ENCODE measurements around the gene DLX4. TPM values are rescaled to one million over a fixed set of nuclear protein-coding genes. Genes with fewer than 3 reads are reported as not detected.

DLX4 gene
- total and polyA plus RNA-seq, 4 donors, result 0.45 to 2.2 (median 0.72) TPM

DNA sequence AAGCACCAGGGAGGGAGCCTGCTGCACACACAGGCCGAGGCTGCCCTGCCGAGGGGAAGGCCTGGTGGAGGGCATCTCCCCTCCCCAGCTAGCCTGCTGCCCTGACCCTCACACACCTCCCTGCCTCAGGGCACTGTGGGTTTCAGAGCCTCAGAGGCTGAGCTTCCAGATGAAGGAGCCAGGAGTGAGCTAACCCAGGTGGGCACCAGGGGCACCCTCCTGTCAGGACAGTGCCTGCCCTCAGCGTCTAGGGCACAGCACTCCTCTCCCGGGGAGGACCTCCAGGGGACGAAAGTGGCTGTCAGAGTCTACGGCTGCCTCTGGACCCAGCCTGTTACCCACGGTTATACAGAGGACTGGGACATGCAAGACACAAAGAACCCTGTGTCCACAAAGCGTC, 22.8 kb upstream of the DLX4 start:
- H3K27ac ChIP-seq (ENCODE audit: low read depth in 1 of 2, low read length in 1 of 2), result no peak overlapping the region
- ATAC-seq (ENCODE audit: insufficient read depth, low FRiP score) (no peak), DNase-seq (no peak)
- WGBS, 2 donors, result 68 to 88% methylated on average over 8 of the region's 8 CpGs
- no peaks in the 10 kb centered on the region for H3K4me1 ChIP-seq (ENCODE audit: control insufficient read depth in 5 of 5, insufficient read depth in 5 of 5, low read length in 5 of 5)
- peaks cover 0 to 13% (median 8%) of the 10 kb centered on the region in 3 donors for H3K27me3 ChIP-seq (ENCODE audit: control insufficient read depth in 3 of 3, insufficient read depth in 3 of 3, low read length in 2 of 3)
- H3K4me3 ChIP-seq, result no peak overlapping the region
- no peak overlapping the region for H3K9ac ChIP-seq (ENCODE audit: insufficient read depth in 1 of 2, low read length in 2 of 2)
- TF ChIP-seq, protein P1, sequence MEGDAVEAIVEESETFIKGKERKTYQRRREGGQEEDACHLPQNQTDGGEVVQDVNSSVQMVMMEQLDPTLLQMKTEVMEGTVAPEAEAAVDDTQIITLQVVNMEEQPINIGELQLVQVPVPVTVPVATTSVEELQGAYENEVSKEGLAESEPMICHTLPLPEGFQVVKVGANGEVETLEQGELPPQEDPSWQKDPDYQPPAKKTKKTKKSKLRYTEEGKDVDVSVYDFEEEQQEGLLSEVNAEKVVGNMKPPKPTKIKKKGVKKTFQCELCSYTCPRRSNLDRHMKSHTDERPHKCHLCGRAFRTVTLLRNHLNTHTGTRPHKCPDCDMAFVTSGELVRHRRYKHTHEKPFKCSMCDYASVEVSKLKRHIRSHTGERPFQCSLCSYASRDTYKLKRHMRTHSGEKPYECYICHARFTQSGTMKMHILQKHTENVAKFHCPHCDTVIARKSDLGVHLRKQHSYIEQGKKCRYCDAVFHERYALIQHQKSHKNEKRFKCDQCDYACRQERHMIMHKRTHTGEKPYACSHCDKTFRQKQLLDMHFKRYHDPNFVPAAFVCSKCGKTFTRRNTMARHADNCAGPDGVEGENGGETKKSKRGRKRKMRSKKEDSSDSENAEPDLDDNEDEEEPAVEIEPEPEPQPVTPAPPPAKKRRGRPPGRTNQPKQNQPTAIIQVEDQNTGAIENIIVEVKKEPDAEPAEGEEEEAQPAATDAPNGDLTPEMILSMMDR (IDR thresholded peaks at IDR 0.05; ENCODE audit: control extremely low read depth, extremely low read depth), result no peak
- peaks cover 0 to 2% (median 0%) of the 10 kb centered on the region in 4 donors for H3K9me3 ChIP-seq (ENCODE audit: control insufficient read depth in 4 of 4, insufficient read depth in 3 of 4, low read length in 3 of 4)
- no peaks in the 10 kb centered on the region for H3K36me3 ChIP-seq (ENCODE audit: control insufficient read depth in 4 of 4, insufficient read depth in 4 of 4, low read length in 4 of 4)

DNA sequence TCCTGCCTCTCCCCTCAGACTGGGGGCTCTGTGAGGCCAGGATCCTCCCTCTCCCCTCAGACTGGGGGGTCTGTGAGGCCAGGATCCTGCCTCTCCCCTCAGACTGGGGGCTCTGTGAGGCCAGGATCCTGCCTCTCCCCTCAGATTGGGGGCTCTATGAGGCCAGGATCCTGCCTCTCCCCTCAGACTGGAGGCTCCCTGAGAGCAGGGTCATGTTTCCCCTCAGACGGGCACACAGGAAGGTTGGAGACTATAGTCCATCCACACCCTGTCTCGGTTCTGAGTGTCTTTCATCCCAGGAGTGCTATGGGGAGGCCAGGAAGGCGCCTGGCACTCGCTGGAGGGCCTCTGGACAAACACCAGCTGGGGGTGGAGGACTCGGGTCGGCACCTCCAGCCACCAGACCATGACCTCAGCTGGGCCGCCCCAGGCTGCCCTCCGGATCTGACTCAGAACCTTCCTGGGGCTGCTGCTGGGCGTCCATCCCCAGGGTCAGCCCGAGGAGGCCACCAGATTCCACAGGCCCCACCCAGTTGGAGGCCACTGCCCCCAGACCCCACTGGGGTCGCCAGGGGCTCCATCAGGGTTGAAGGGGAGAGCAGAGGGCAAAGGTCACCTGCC, 21.9 kb upstream of the DLX4 start:
- H3K27me3 ChIP-seq (ENCODE audit: control insufficient read depth in 3 of 3, insufficient read depth in 3 of 3, low read length in 2 of 3), result peaks cover 0 to 11% (median 8%) of the 10 kb centered on the region in 3 donors
- 82 to 91% methylated on average over 9 to 11 of the region's 11 CpGs for WGBS, 2 donors
- DNase-seq, result no peak

GRCh38 chr17:49949634-49950033, 19.4 kb upstream of the DLX4 start:
- H3K27me3 ChIP-seq (ENCODE audit: control insufficient read depth in 3 of 3, insufficient read depth in 3 of 3, low read length in 2 of 3), result peaks cover 0 to 7% (median 5%) of the 10 kb centered on the region in 3 donors
- 75 to 92% methylated on average over 2 of the region's 2 CpGs for WGBS, 2 donors
- no peaks in the 10 kb centered on the region for H3K4me1 ChIP-seq (ENCODE audit: control insufficient read depth in 5 of 5, insufficient read depth in 5 of 5, low read length in 5 of 5)
- DNase-seq, result no peak
- no peak overlapping the region for H3K9ac ChIP-seq (ENCODE audit: insufficient read depth in 1 of 2, low read length in 2 of 2)
- H3K4me3 ChIP-seq, result no peak overlapping the region
- ATAC-seq (ENCODE audit: insufficient read depth, low FRiP score), result no peak
- TF ChIP-seq, protein P1 (IDR thresholded peaks at IDR 0.05; ENCODE audit: control extremely low read depth, extremely low read depth), result no peak
- H3K36me3 ChIP-seq (ENCODE audit: control insufficient read depth in 4 of 4, insufficient read depth in 4 of 4, low read length in 4 of 4), result no peaks in the 10 kb centered on the region
- H3K27ac ChIP-seq (ENCODE audit: low read depth in 1 of 2, low read length in 1 of 2), result no peak overlapping the region
- peaks cover 0 to 2% (median 0%) of the 10 kb centered on the region in 4 donors for H3K9me3 ChIP-seq (ENCODE audit: control insufficient read depth in 4 of 4, insufficient read depth in 3 of 4, low read length in 3 of 4)

More for the DNA sequence above, 21.9 kb upstream of the DLX4 start:
- Histone ChIP-seq H3K9ac (ENCODE audit: insufficient read depth in 1 of 2, low read length in 2 of 2) (no peak overlapping the region), H3K9me3 (ENCODE audit: control insufficient read depth in 4 of 4, insufficient read depth in 3 of 4, low read length in 3 of 4) (peaks cover 0 to 2% (median 0%) of the 10 kb centered on the region in 4 donors), H3K36me3 (ENCODE audit: control insufficient read depth in 4 of 4, insufficient read depth in 4 of 4, low read length in 4 of 4) (no peaks in the 10 kb centered on the region), H3K27ac (ENCODE audit: low read depth in 1 of 2, low read length in 1 of 2) (no peak overlapping the region), H3K4me1 (ENCODE audit: control insufficient read depth in 5 of 5, insufficient read depth in 5 of 5, low read length in 5 of 5) (no peaks in the 10 kb centered on the region), H3K4me3 (no peak overlapping the region)
- TF ChIP-seq, protein P1 (IDR thresholded peaks at IDR 0.05; ENCODE audit: control extremely low read depth, extremely low read depth), result no peak
- no peak for ATAC-seq (ENCODE audit: insufficient read depth, low FRiP score)

Measured in lung (tissue), 12 donors.